T-helper 2 cell treated with Interferon-gamma antibody and Interleukin-4, amounts not matched to agents 5 μg/mL and 100 μg/mL, for 36 hours (primary cell): Measurements from ENCODE around the gene MADD.

Experiments used
- DNase-seq: peaks from one replicate; pipeline ENCODE4 v3.0.0; 2021; ENCODE audit warnings: low spot score
- H3K27ac Mint-ChIP-seq: one replicate; pipeline ENCODE4 v1.8.0; 2021; ENCODE audit warnings: mild to moderate bottlenecking, mixed read lengths
- H3K27me3 Mint-ChIP-seq: one replicate; pipeline ENCODE4 v1.8.0; 2021; ENCODE audit warnings: low read depth, mixed read lengths
- H3K36me3 Mint-ChIP-seq: one replicate; pipeline ENCODE4 v1.8.0; 2021; ENCODE audit warnings: low read depth, mixed read lengths
- H3K4me1 Mint-ChIP-seq: one replicate; pipeline ENCODE4 v1.8.0; 2021; ENCODE audit warnings: low read depth, mixed read lengths
- H3K4me3 Mint-ChIP-seq: one replicate; pipeline ENCODE4 v1.8.0; 2022; ENCODE audit warnings: mild to moderate bottlenecking, moderate library complexity, mixed read lengths
- H3K9me3 Mint-ChIP-seq: one replicate; pipeline ENCODE4 v1.8.0; 2021; ENCODE audit warnings: mixed read lengths

Gene MADD

GRCh38 chr11:47369676-47370075 lies 99.7 kb downstream of the MADD start:
- Mint-ChIP-seq H3K4me3 (no peak overlapping the region), H3K9me3 (no peaks in the 10 kb centered on the region), H3K27ac (no peak overlapping the region), H3K36me3 (no peaks in the 10 kb centered on the region), H3K27me3 (no peaks in the 10 kb centered on the region), H3K4me1 (peaks cover 8% of the 10 kb centered on the region)
- DNase-seq, result peak; percentile 37

- Mint-ChIP-seq H3K36me3 (no peaks in the 10 kb centered on the region), H3K4me1 (peaks cover 8% of the 10 kb centered on the region), H3K27ac (no peak overlapping the region), H3K9me3 (no peaks in the 10 kb centered on the region), H3K27me3 (no peaks in the 10 kb centered on the region), H3K4me3 (no peak overlapping the region)
- DNase-seq, result no peak
Observed at GRCh38 chr11:47372422-47372821, 102.5 kb downstream of the MADD start.

GRCh38 chr11:47373876-47374719 lies 104.2 kb downstream of the MADD start:
- peaks cover 8% of the 10 kb centered on the region for H3K4me1 Mint-ChIP-seq

GRCh38 chr11:47374720-47375019 lies 104.7 kb downstream of the MADD start:
- H3K27me3 Mint-ChIP-seq, result no peaks in the 10 kb centered on the region

More at GRCh38 chr11:47373876-47374719, 104.2 kb downstream of the MADD start:
- no peaks in the 10 kb centered on the region for H3K9me3 Mint-ChIP-seq
- H3K36me3 Mint-ChIP-seq, result no peaks in the 10 kb centered on the region
- no peaks in the 10 kb centered on the region for H3K27me3 Mint-ChIP-seq
- DNase-seq, result peak; percentile 75
- H3K4me3 Mint-ChIP-seq, result no peak overlapping the region
- no peak overlapping the region for H3K27ac Mint-ChIP-seq

GRCh38 chr11:47375020-47375419 lies 105.1 kb downstream of the MADD start:
- H3K27me3 Mint-ChIP-seq, result no peaks in the 10 kb centered on the region
- no peak overlapping the region for H3K27ac Mint-ChIP-seq
- DNase-seq, result no peak
- no peak overlapping the region for H3K4me3 Mint-ChIP-seq
- no peaks in the 10 kb centered on the region for H3K9me3 Mint-ChIP-seq
- no peaks in the 10 kb centered on the region for H3K36me3 Mint-ChIP-seq
- no peaks in the 10 kb centered on the region for H3K4me1 Mint-ChIP-seq

More at GRCh38 chr11:47374720-47375019, 104.7 kb downstream of the MADD start:
- no peaks in the 10 kb centered on the region for H3K36me3 Mint-ChIP-seq
- H3K9me3 Mint-ChIP-seq, result no peaks in the 10 kb centered on the region
- H3K27ac Mint-ChIP-seq, result no peak overlapping the region
- DNase-seq, result no peak
- H3K4me3 Mint-ChIP-seq, result no peak overlapping the region
- H3K4me1 Mint-ChIP-seq, result peaks cover 2% of the 10 kb centered on the region

- H3K27ac Mint-ChIP-seq, result no peak overlapping the region
- no peaks in the 10 kb centered on the region for H3K27me3 Mint-ChIP-seq
- no peaks in the 10 kb centered on the region for H3K36me3 Mint-ChIP-seq
- H3K4me1 Mint-ChIP-seq, result no peaks in the 10 kb centered on the region
- H3K4me3 Mint-ChIP-seq, result no peak overlapping the region
- no peak for DNase-seq
- no peaks in the 10 kb centered on the region for H3K9me3 Mint-ChIP-seq
Observed at GRCh38 chr11:47375546-47376085, 105.7 kb downstream of the MADD start.

GRCh38 chr11:47376107-47376524 lies 106.2 kb downstream of the MADD start:
- no peak overlapping the region for H3K4me3 Mint-ChIP-seq
- H3K27me3 Mint-ChIP-seq, result no peaks in the 10 kb centered on the region
- H3K9me3 Mint-ChIP-seq, result no peaks in the 10 kb centered on the region
- DNase-seq, result no peak
- no peaks in the 10 kb centered on the region for H3K36me3 Mint-ChIP-seq
- no peaks in the 10 kb centered on the region for H3K4me1 Mint-ChIP-seq
- H3K27ac Mint-ChIP-seq, result peak overlapping the region; percentile 9

- Mint-ChIP-seq H3K4me3 (no peak overlapping the region), H3K27me3 (no peaks in the 10 kb centered on the region), H3K36me3 (no peaks in the 10 kb centered on the region), H3K27ac (no peak overlapping the region), H3K4me1 (no peaks in the 10 kb centered on the region), H3K9me3 (no peaks in the 10 kb centered on the region)
- no peak for DNase-seq
Observed at GRCh38 chr11:47376525-47377371, 106.8 kb downstream of the MADD start.

GRCh38 chr11:47377571-47378009 lies 107.7 kb downstream of the MADD start:
- Mint-ChIP-seq H3K4me3 (no peak overlapping the region), H3K9me3 (no peaks in the 10 kb centered on the region), H3K4me1 (no peaks in the 10 kb centered on the region), H3K36me3 (no peaks in the 10 kb centered on the region), H3K27ac (no peak overlapping the region), H3K27me3 (no peaks in the 10 kb centered on the region)
- DNase-seq, result no peak

- no peak within 1 kb of the TSS for H3K27ac Mint-ChIP-seq
- no peaks in the 10 kb centered on the region for H3K36me3 Mint-ChIP-seq
- H3K27me3 Mint-ChIP-seq, result no peaks in the 10 kb centered on the region
- no peak for DNase-seq
- no peak within 1 kb of the TSS for H3K4me3 Mint-ChIP-seq
- no peaks in the 10 kb centered on the region for H3K4me1 Mint-ChIP-seq
- no peaks in the 10 kb centered on the region for H3K9me3 Mint-ChIP-seq
Observed at GRCh38 chr11:47378010-47378835, 108.3 kb downstream of the MADD start, which contains the start of gene SPI1. SPI1 (minus strand) TSS chr11:47378547; CDS start chr11:47378353, 194 bp downstream.

- no peaks in the 10 kb centered on the region for H3K9me3 Mint-ChIP-seq
- H3K36me3 Mint-ChIP-seq, result no peaks in the 10 kb centered on the region
- H3K4me1 Mint-ChIP-seq, result no peaks in the 10 kb centered on the region
- DNase-seq, result no peak
- no peak overlapping the region for H3K27ac Mint-ChIP-seq
- no peak overlapping the region for H3K4me3 Mint-ChIP-seq
- H3K27me3 Mint-ChIP-seq, result no peaks in the 10 kb centered on the region
Observed at GRCh38 chr11:47378836-47379170, 108.9 kb downstream of the MADD start.

- Mint-ChIP-seq H3K4me3 (no peak overlapping the region), H3K27me3 (no peaks in the 10 kb centered on the region), H3K36me3 (no peaks in the 10 kb centered on the region), H3K9me3 (no peaks in the 10 kb centered on the region), H3K4me1 (no peaks in the 10 kb centered on the region), H3K27ac (no peak overlapping the region)
- no peak for DNase-seq
Observed at GRCh38 chr11:47379317-47379716, 109.4 kb downstream of the MADD start.
